Measurements from ENCODE around the gene AGAP1. TPM values are rescaled to one million over a fixed set of nuclear protein-coding genes. Genes with fewer than 3 reads are reported as not detected.

Gene AGAP1
- total RNA-seq, 1 donor from 2014 or later, result 18.3 TPM

DNA sequence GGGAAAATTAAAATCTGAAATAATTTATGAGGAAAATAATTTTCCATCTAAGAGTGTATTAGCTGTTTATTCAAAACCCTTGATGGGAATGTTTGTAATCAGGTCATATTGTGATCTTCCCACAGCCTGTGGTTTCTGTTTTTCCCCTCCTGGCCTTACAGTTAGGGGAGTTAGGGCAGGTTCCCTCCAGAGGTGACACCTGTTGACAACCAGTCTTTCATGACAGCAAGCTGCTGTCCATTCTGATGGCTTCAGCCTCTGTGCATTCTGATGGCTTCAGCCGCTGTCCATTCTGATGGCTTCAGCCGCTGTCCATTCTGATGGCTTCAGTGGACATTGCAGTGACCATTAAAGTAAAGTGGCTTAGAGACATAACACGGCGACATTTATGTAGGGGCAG lies 346.1 kb downstream of the AGAP1 start:
- no peaks in the 10 kb centered on the region for H3K36me3 ChIP-seq (ENCODE audit: control insufficient read depth in 3 of 3, insufficient read depth in 3 of 3, low read length in 3 of 3)
- H3K27ac ChIP-seq (ENCODE audit: low read depth, low read length), result no peak overlapping the region
- H3K9ac ChIP-seq (ENCODE audit: low read depth in 1 of 3, low read length in 3 of 3), result no peak overlapping the region
- no peaks in the 10 kb centered on the region for H3K4me1 ChIP-seq (ENCODE audit: control insufficient read depth in 3 of 3, insufficient read depth in 3 of 3, low read length in 3 of 3)
- no peaks in the 10 kb centered on the region for H3K27me3 ChIP-seq (ENCODE audit: control insufficient read depth in 3 of 3, insufficient read depth in 3 of 3, low read length in 3 of 3)
- H3K4me3 ChIP-seq (ENCODE audit: low read length in 3 of 3), result no peak overlapping the region
- H3K9me3 ChIP-seq (ENCODE audit: control insufficient read depth in 3 of 3, low read length in 3 of 3), result no peaks in the 10 kb centered on the region

DNA sequence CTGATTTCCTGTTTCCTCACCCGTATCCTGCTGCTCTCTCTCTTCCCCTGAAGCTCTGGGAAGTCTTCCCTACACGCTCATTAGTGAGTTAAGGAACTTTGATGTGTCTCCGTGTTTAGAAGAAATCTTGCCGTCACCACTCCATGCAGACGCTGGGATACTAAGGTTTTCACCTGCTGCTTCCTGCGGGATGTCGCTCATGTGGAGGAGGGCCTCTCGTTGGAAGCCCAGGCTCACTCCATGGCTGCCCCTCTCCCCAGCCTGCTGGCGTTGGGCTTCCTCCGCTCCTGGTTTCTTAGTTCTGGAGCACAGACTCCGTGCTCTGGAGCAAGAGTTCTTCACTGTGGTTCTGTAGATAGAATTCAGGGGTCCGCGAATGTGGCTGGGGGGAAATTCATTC lies 348.0 kb downstream of the AGAP1 start:
- no peaks in the 10 kb centered on the region for H3K27me3 ChIP-seq (ENCODE audit: control insufficient read depth in 3 of 3, insufficient read depth in 3 of 3, low read length in 3 of 3)
- no peaks in the 10 kb centered on the region for H3K4me1 ChIP-seq (ENCODE audit: control insufficient read depth in 3 of 3, insufficient read depth in 3 of 3, low read length in 3 of 3)
- no peaks in the 10 kb centered on the region for H3K36me3 ChIP-seq (ENCODE audit: control insufficient read depth in 3 of 3, insufficient read depth in 3 of 3, low read length in 3 of 3)
- H3K4me3 ChIP-seq (ENCODE audit: low read length in 3 of 3), result no peak overlapping the region
- no peak overlapping the region for H3K9ac ChIP-seq (ENCODE audit: low read depth in 1 of 3, low read length in 3 of 3)
- no peaks in the 10 kb centered on the region for H3K9me3 ChIP-seq (ENCODE audit: control insufficient read depth in 3 of 3, low read length in 3 of 3)
- no peak overlapping the region for H3K27ac ChIP-seq (ENCODE audit: low read depth, low read length)

DNA sequence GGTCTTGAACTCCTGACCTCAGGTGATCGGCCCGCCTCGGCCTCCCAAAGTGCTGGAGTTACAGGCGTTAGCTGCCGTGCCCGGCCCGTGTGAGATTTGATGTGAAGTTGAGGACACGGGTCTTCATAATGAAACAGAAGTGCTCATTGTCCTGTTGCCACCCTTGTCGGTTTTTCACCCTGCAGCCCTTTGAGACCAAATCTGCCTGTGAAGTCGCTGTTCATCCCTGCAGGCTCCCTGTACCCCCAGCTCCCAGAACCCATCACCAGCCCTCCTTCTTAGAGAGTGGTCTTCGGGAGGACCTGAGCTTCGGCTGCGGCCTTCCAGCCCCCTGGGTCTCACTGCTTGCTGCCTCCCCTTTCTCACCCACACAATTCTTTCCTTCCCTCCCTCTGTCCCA lies 349.1 kb downstream of the AGAP1 start:
- Histone ChIP-seq H3K9ac (ENCODE audit: low read depth in 1 of 3, low read length in 3 of 3) (no peak overlapping the region), H3K27ac (ENCODE audit: low read depth, low read length) (no peak overlapping the region), H3K9me3 (ENCODE audit: control insufficient read depth in 3 of 3, low read length in 3 of 3) (no peaks in the 10 kb centered on the region), H3K4me3 (ENCODE audit: low read length in 3 of 3) (no peak overlapping the region), H3K27me3 (ENCODE audit: control insufficient read depth in 3 of 3, insufficient read depth in 3 of 3, low read length in 3 of 3) (no peaks in the 10 kb centered on the region), H3K36me3 (ENCODE audit: control insufficient read depth in 3 of 3, insufficient read depth in 3 of 3, low read length in 3 of 3) (no peaks in the 10 kb centered on the region), H3K4me1 (ENCODE audit: control insufficient read depth in 3 of 3, insufficient read depth in 3 of 3, low read length in 3 of 3) (no peaks in the 10 kb centered on the region)

DNA sequence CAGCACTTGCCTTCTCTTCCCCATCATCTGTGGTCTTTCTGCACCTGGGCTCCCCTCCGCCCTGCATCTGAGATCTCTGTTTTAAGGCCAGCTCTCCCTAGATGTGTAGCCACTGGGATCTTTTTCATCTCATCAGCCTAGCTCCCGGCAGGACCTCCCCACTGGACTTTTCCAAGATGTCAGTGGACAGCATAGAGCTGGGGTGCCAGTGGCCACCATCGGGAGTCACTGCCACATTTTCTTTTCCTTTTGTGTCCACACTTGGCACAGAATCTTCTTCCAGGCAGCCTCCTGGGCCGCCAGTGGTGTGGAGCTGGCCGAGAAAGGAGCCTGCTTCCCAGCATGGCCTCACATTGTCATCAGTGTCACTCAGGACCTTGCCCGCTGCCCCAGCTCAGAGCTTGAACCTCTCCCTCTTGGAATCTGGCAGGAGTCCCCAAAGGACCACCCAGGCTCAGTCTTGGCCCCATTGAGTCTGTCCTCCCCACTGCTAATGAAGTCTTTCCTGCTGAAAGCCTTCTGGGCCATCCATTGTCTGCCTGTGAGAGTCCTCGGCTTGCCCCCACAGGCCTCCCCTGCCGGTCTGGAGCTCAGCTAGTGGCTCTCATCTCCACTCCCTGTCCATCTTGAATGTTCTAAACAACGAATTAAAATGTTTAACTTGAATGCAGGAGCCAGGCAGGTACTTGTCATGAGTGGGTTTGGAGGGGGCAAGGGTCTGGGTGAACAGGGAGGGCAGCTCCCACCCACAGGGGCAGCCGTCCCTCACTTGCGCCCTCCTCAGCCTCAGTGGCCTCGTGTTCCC lies 349.9 kb downstream of the AGAP1 start:
- Histone ChIP-seq H3K9me3 (ENCODE audit: control insufficient read depth in 3 of 3, low read length in 3 of 3) (no peaks in the 10 kb centered on the region), H3K9ac (ENCODE audit: low read depth in 1 of 3, low read length in 3 of 3) (no peak overlapping the region), H3K4me3 (ENCODE audit: low read length in 3 of 3) (no peak overlapping the region), H3K36me3 (ENCODE audit: control insufficient read depth in 3 of 3, insufficient read depth in 3 of 3, low read length in 3 of 3) (no peaks in the 10 kb centered on the region), H3K4me1 (ENCODE audit: control insufficient read depth in 3 of 3, insufficient read depth in 3 of 3, low read length in 3 of 3) (no peaks in the 10 kb centered on the region), H3K27ac (ENCODE audit: low read depth, low read length) (no peak overlapping the region), H3K27me3 (ENCODE audit: control insufficient read depth in 3 of 3, insufficient read depth in 3 of 3, low read length in 3 of 3) (no peaks in the 10 kb centered on the region)

DNA sequence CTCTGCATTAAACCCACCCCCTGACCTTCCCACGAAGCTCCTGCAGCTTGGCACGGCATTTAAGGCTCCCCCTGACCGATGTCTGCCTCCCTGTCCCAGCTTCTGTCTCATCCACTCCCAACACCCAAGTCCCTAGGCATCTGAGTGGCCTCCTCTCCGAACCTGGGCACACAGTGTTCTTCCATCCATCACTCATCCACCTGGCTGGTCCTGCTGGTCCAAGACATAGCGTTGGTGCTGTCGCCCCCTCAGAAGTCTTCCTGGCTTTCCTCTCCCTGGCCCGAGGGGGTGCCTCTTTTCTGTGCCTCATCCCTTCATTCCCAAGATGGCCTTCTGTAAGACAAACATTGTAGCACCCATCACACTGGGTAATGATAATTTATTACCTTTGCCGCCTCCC lies 350.7 kb downstream of the AGAP1 start:
- Histone ChIP-seq H3K27me3 (ENCODE audit: control insufficient read depth in 3 of 3, insufficient read depth in 3 of 3, low read length in 3 of 3) (no peaks in the 10 kb centered on the region), H3K27ac (ENCODE audit: low read depth, low read length) (no peak overlapping the region), H3K36me3 (ENCODE audit: control insufficient read depth in 3 of 3, insufficient read depth in 3 of 3, low read length in 3 of 3) (no peaks in the 10 kb centered on the region), H3K4me1 (ENCODE audit: control insufficient read depth in 3 of 3, insufficient read depth in 3 of 3, low read length in 3 of 3) (no peaks in the 10 kb centered on the region), H3K9me3 (ENCODE audit: control insufficient read depth in 3 of 3, low read length in 3 of 3) (no peaks in the 10 kb centered on the region), H3K9ac (ENCODE audit: low read depth in 1 of 3, low read length in 3 of 3) (no peak overlapping the region), H3K4me3 (ENCODE audit: low read length in 3 of 3) (no peak overlapping the region)

DNA sequence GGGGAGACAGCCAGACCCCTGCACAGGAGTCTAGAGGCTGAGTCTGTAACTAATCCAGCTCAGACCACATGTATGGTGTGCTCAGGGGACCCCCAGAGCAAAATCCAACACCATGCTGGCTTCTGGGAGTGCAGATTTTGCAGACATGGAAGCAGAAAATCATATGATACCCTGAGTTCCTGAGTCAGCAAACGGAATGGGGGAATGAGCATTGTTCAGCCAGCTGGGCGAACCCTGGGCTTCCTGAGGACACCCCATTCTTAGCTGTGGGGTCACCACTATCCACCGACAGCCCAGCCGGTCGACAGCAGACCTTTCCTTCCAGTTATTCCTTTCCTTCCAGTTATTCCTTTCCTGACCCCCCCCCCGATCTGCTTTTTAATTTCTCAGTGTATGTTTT lies 351.4 kb downstream of the AGAP1 start:
- no peaks in the 10 kb centered on the region for H3K36me3 ChIP-seq (ENCODE audit: control insufficient read depth in 3 of 3, insufficient read depth in 3 of 3, low read length in 3 of 3)
- no peak overlapping the region for H3K9ac ChIP-seq (ENCODE audit: low read depth in 1 of 3, low read length in 3 of 3)
- H3K27me3 ChIP-seq (ENCODE audit: control insufficient read depth in 3 of 3, insufficient read depth in 3 of 3, low read length in 3 of 3), result no peaks in the 10 kb centered on the region
- no peak overlapping the region for H3K4me3 ChIP-seq (ENCODE audit: low read length in 3 of 3)
- H3K4me1 ChIP-seq (ENCODE audit: control insufficient read depth in 3 of 3, insufficient read depth in 3 of 3, low read length in 3 of 3), result no peaks in the 10 kb centered on the region
- H3K27ac ChIP-seq (ENCODE audit: low read depth, low read length), result no peak overlapping the region
- no peaks in the 10 kb centered on the region for H3K9me3 ChIP-seq (ENCODE audit: control insufficient read depth in 3 of 3, low read length in 3 of 3)

DNA sequence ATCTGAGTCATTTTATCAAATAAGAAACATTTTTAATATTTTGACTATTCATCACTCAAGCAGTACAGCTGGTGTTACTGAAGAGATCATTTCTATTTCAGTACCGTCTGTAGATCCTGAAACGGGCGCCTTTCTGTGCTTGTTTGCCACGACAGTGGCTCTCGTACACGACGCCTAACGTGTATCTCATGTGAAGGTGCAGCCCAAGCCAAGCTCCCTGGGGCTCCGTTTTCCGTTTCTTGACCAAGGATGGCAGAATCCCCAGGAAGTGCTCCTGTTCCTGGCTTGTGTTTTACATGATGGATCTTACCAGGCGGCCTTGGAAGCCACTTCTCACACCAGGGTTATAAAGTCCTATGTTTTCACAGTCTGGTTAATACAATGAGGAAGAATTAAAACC lies 353.7 kb downstream of the AGAP1 start:
- no peak overlapping the region for H3K27ac ChIP-seq (ENCODE audit: low read depth, low read length)

DNA sequence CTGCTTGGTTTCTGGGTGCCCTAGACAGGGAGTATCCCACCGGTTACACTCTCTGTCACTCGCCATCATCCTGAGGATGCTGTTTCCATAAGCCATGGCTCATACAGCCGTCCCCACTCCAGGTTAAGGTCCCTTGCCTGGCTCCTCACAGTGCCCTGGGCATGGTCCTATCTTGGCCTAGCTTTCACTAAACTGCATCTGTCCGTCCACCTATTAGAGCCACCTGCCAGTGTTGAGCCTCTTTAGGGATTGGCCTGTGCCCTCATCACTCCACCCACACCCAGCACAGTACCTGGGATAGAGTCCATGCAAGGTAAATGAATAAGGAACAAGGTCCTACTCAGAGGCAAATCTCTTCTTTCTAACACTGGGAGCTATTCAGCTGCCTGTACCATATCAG lies 354.2 kb downstream of the AGAP1 start:
- H3K9me3 ChIP-seq (ENCODE audit: control insufficient read depth in 3 of 3, low read length in 3 of 3), result no peaks in the 10 kb centered on the region
- H3K9ac ChIP-seq (ENCODE audit: low read depth in 1 of 3, low read length in 3 of 3), result no peak overlapping the region
- H3K4me1 ChIP-seq (ENCODE audit: control insufficient read depth in 3 of 3, insufficient read depth in 3 of 3, low read length in 3 of 3), result no peaks in the 10 kb centered on the region
- peaks cover 0 to 1% (median 0%) of the 10 kb centered on the region in 3 donors for H3K36me3 ChIP-seq (ENCODE audit: control insufficient read depth in 3 of 3, insufficient read depth in 3 of 3, low read length in 3 of 3)
- H3K27ac ChIP-seq (ENCODE audit: low read depth, low read length), result no peak overlapping the region
- H3K4me3 ChIP-seq (ENCODE audit: low read length in 3 of 3), result no peak overlapping the region
- no peaks in the 10 kb centered on the region for H3K27me3 ChIP-seq (ENCODE audit: control insufficient read depth in 3 of 3, insufficient read depth in 3 of 3, low read length in 3 of 3)

More for the DNA sequence above, 353.7 kb downstream of the AGAP1 start:
- H3K27me3 ChIP-seq (ENCODE audit: control insufficient read depth in 3 of 3, insufficient read depth in 3 of 3, low read length in 3 of 3), result no peaks in the 10 kb centered on the region
- H3K4me3 ChIP-seq (ENCODE audit: low read length in 3 of 3), result no peak overlapping the region
- H3K9me3 ChIP-seq (ENCODE audit: control insufficient read depth in 3 of 3, low read length in 3 of 3), result no peaks in the 10 kb centered on the region
- no peaks in the 10 kb centered on the region for H3K36me3 ChIP-seq (ENCODE audit: control insufficient read depth in 3 of 3, insufficient read depth in 3 of 3, low read length in 3 of 3)
- no peaks in the 10 kb centered on the region for H3K4me1 ChIP-seq (ENCODE audit: control insufficient read depth in 3 of 3, insufficient read depth in 3 of 3, low read length in 3 of 3)
- H3K9ac ChIP-seq (ENCODE audit: low read depth in 1 of 3, low read length in 3 of 3), result no peak overlapping the region

DNA sequence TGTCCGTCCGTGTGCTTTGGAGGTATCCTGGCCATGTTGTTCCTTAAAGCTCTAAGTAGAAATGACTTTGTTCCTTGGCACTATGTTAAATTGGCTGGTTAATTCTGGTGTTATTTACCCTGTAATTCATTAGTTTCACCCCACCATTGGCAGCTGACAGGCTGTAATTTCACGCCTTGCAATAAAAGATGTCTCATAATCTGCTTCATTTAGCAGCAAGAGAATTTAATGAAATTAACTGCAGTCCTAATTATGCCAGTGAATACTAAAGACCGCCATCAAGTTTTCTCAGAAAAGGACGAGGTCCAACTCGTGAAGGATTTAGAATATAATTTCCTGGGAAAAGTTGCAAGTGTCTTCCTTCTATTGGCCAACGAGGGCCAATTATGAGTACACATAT lies 355.1 kb downstream of the AGAP1 start:
- no peaks in the 10 kb centered on the region for H3K27me3 ChIP-seq (ENCODE audit: control insufficient read depth in 3 of 3, insufficient read depth in 3 of 3, low read length in 3 of 3)
- H3K27ac ChIP-seq (ENCODE audit: low read depth, low read length), result no peak overlapping the region
- no peak overlapping the region for H3K9ac ChIP-seq (ENCODE audit: low read depth in 1 of 3, low read length in 3 of 3)
- no peak overlapping the region for H3K4me3 ChIP-seq (ENCODE audit: low read length in 3 of 3)
- no peaks in the 10 kb centered on the region for H3K4me1 ChIP-seq (ENCODE audit: control insufficient read depth in 3 of 3, insufficient read depth in 3 of 3, low read length in 3 of 3)
- no peaks in the 10 kb centered on the region for H3K9me3 ChIP-seq (ENCODE audit: control insufficient read depth in 3 of 3, low read length in 3 of 3)
- peaks cover 0 to 2% (median 0%) of the 10 kb centered on the region in 3 donors for H3K36me3 ChIP-seq (ENCODE audit: control insufficient read depth in 3 of 3, insufficient read depth in 3 of 3, low read length in 3 of 3)

DNA sequence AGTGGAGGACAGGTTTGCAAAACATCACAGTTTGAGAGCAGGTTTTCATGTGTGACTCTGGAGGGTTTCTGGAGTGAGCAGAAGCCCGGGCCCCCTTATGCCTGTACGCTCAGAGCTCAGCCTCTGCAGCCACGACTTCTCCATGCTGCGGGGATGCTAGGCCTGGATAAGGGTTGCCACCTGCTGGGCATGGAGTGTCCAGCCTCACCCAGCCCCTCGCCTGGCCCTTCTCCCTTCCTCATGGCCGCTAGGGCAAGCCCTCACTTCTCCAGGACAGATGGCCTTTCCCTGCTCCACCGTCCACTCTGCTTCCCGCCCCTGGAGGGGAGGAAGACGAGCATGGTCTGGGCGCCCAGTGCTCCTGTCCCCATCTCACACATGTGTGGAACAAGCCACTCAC lies 355.6 kb downstream of the AGAP1 start:
- no peaks in the 10 kb centered on the region for H3K27me3 ChIP-seq (ENCODE audit: control insufficient read depth in 3 of 3, insufficient read depth in 3 of 3, low read length in 3 of 3)
- H3K9me3 ChIP-seq (ENCODE audit: control insufficient read depth in 3 of 3, low read length in 3 of 3), result no peaks in the 10 kb centered on the region
- no peak overlapping the region for H3K4me3 ChIP-seq (ENCODE audit: low read length in 3 of 3)
- no peaks in the 10 kb centered on the region for H3K4me1 ChIP-seq (ENCODE audit: control insufficient read depth in 3 of 3, insufficient read depth in 3 of 3, low read length in 3 of 3)
- peaks cover 0 to 2% (median 0%) of the 10 kb centered on the region in 3 donors for H3K36me3 ChIP-seq (ENCODE audit: control insufficient read depth in 3 of 3, insufficient read depth in 3 of 3, low read length in 3 of 3)
- no peak overlapping the region for H3K27ac ChIP-seq (ENCODE audit: low read depth, low read length)
- no peak overlapping the region for H3K9ac ChIP-seq (ENCODE audit: low read depth in 1 of 3, low read length in 3 of 3)

Data from skeletal muscle tissue (tissue), 4 donors.